Measurements from ENCODE around the gene RPRD1A.
"Not testable (repeated sequence)": the region's sequence is repeated elsewhere in the genome, so short reads cannot be mapped to it uniquely, and the experiment has no call there.

GRCh38 chr18:36064809-36065079, 2.6 kb downstream of the RPRD1A start:
- TF ChIP-seq EZH2 (IDR thresholded peaks at IDR 0.05; ENCODE audit: insufficient read depth, poor library complexity, severe bottlenecking); EZH2phosphoT487 (IDR thresholded peaks at IDR 0.05; ENCODE audit: insufficient read depth, low read depth): not testable (repeated sequence)
